GM12872 (cell line): ENCODE data around the gene C11orf68.

Source experiments
- TF ChIP-seq, protein P1 (sequence below): IDR thresholded peaks from 3 replicates; pipeline ENCODE4 v1.5.1; 2011; ENCODE audit warnings: low read depth, mild to moderate bottlenecking, low read length, moderate library complexity; ENCODE audit not compliant: insufficient read depth

C11orf68 gene

DNA sequence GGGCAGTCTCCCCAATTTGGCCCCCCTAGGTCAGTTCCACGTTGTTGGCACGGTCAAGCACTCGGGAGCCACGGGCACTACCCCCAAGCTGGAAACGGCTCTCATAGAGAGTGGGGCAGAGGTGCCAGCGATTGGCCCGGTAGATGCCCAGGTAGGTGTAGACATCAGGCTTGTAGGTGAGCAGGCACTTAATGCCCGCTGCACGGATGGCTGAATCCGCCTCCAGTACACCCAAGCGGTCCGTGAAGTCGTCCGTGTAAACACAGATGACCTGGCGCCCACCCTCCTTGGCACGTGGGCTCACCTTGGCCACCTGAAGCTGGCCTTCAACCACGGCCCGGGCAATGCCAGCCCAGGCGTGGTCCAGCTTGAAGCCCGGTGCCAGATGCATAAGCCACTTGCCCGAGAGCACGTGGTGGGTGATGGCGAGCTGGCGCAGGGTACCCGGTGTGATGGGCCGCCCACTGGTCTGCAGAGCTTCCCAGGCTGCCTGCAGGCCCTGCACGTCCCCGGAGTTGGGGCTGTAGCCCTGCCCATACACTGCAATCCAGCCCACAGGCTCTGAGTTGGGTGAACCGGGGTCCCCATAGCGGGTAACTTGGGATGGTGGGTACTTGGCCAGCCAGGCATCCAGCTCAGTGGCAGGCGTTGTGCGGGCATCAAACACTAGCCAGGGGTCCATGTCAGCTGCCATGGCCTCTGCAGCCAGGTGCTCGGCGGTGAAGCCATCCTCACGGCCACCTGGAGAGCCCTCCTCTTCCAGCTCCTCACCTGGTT is 1.2 kb downstream of the C11orf68 start:
- TF ChIP-seq, protein P1, sequence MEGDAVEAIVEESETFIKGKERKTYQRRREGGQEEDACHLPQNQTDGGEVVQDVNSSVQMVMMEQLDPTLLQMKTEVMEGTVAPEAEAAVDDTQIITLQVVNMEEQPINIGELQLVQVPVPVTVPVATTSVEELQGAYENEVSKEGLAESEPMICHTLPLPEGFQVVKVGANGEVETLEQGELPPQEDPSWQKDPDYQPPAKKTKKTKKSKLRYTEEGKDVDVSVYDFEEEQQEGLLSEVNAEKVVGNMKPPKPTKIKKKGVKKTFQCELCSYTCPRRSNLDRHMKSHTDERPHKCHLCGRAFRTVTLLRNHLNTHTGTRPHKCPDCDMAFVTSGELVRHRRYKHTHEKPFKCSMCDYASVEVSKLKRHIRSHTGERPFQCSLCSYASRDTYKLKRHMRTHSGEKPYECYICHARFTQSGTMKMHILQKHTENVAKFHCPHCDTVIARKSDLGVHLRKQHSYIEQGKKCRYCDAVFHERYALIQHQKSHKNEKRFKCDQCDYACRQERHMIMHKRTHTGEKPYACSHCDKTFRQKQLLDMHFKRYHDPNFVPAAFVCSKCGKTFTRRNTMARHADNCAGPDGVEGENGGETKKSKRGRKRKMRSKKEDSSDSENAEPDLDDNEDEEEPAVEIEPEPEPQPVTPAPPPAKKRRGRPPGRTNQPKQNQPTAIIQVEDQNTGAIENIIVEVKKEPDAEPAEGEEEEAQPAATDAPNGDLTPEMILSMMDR: no peak

DNA sequence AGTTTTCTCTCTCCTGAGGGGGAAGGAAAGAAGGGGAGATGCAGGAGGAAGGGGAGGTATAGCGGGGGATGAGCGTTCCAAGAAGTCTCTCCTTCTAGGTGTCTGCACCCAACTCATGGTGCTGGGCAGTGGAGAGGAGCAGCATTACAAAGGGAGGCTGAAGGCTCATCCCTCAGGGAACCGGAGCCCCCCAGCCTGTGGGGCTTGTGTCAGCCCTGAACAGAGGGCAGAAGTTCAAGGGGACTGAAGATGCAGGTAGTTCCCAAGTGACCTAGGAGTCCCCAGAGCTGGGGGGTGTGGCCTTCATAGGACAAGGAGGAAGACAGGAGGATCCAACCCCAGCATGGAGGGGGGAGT is 1.8 kb downstream of the C11orf68 start:
- TF ChIP-seq, protein P1: no peak

DNA sequence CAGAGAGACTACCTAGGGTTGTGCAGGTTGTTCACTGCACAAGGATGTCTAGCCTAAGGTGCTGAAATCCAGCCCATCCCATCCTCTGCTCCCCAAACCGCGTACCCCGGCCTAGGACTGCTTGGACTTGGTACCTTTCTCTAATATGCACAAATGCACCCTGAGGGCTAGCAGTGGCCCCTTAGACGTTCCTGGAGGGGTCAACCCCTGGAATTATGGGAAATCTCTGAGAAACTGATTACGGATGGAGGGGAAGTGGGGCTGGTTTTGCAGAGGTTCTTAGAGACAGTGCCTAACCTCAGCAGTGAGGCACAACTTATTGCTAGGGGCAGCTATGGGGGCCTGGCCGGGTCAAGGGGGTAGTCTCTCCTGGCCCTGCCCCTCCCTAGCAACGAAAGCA is 2.5 kb downstream of the C11orf68 start:
- TF ChIP-seq, protein P1: no peak

DNA sequence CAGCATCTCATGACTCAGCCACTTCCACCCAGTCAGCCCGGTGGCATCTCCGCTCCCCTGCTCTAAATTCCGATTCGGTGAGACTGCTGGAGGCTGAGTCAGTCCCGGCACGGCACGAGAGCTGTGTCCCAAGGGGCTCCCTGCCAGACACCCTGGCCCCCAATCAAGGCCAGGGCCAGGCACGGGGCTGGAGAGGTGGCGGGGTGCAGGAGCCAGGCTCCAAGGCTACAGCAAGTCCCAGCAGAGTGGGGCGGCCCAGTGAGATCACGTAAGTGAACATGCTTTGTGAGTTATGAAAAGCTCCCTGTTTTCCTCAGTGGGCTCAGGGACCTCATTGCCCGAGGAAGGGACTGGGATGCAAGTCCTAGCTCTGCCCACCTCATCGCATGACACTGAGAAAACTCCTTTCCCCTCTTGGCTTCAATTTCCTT is 3.0 kb downstream of the C11orf68 start:
- TF ChIP-seq, protein P1: no peak

DNA sequence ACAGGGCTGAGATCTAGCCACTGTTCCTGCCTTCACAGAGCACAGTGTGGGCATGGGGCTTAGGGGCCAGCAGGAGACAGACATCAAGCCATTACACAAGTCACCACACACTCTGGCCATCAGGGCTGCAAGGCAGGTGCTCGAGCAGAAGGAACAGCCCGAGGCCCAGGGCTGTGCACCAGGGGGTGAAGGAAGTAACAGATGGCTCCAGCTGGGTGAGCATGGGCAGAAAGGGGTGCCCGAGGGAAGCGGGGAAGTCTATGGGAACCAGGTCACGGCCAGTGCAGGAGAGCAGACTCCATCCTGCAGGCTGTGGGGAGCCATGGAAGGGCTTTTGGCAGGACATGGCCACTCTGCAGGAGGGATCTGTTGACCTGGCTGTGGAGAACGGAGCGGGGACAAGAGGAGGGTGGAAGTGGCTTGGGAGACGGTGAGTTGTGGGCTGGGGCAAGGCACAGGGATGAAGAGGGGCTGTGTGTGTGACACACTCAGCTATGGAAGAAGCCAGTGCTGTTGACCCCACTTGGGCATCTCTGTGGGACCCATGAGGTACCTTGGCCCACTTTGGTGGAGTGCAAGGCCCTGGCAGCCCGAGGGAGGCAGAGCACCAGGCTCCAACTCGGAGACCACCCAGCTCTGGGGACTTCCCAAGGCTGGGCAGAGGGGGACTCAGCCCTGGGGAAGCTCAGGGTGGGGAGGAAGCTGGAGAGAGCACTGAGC is 3.6 kb downstream of the C11orf68 start:
- TF ChIP-seq, protein P1: no peak

DNA sequence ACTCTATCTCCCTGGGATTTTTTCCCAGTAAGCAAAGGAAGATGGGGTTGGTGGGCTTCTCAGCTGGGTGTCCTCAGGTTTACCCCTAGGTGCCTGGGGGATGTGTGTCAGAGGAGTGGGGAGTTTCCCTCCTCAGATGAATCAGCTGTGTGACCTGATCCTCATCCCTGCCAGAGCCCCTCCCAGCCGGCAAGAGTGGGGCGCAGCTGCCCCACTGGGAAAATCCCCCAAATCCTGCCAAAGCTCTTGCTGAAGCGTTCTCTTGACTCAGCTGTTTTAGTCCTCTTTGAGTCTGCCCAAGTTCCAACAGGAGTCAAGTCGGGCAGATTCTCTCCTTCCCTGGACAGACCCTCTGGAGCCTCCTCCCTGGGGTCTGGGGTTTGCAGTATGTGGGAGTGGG is 6.0 kb downstream of the C11orf68 start:
- TF ChIP-seq, protein P1: no peak

DNA sequence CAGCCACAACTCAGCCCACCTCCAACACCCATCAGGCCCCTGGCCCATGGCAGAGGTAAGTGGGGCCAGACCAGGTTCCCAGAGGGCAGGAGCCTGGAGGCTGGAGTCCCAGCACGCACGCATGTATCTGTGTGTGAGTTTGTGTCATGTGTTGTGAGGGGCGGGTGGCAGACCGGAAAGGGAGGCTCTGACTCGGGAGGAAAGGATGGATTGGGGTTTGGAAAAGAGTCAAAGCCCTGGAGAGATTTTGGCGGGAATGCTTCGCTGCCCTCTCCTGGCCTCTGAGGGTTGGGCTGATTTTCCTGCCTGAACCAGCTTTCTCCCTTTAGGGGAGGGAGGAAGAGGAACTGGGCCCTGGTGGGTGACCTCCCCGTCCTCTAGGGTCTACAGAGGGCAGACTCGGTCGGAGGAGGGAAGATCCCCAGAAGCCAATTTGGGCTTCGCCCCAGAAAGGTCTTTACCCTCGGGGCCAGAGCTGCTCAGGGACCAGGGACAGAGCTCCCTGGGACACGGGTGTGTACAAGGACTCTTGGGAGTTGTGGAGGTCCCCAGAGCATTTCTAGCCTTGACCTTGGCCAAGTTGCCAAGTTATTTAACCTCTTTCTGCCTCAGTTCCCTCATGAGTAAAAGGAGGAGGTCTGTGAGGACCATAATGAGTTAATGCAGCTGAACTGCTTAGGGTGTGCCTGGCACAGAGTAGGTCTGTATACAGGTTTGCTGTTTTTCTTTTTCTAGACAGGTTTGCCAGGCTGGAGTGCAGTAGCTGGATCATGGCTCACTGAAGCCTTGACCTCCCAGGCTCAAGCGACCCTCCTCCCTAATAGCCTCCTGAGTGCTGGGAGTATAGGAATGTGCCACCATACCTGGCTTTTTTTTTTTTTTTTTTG is 6.9 kb downstream of the C11orf68 start:
- TF ChIP-seq, protein P1: no peak
